NCI-H2171 treated with DMSO at 0.1 percent for 48 hours (cell line): ENCODE results near the gene MRPL20.
"Not testable (repeated sequence)": the region's sequence is repeated elsewhere in the genome, so short reads cannot be mapped to it uniquely, and the experiment has no call there.

Source experiments
- DNase-seq: peaks from one replicate; lab custom pipeline; 2025; lab: John Stamatoyannopoulos, UW

The MRPL20 gene

DNA sequence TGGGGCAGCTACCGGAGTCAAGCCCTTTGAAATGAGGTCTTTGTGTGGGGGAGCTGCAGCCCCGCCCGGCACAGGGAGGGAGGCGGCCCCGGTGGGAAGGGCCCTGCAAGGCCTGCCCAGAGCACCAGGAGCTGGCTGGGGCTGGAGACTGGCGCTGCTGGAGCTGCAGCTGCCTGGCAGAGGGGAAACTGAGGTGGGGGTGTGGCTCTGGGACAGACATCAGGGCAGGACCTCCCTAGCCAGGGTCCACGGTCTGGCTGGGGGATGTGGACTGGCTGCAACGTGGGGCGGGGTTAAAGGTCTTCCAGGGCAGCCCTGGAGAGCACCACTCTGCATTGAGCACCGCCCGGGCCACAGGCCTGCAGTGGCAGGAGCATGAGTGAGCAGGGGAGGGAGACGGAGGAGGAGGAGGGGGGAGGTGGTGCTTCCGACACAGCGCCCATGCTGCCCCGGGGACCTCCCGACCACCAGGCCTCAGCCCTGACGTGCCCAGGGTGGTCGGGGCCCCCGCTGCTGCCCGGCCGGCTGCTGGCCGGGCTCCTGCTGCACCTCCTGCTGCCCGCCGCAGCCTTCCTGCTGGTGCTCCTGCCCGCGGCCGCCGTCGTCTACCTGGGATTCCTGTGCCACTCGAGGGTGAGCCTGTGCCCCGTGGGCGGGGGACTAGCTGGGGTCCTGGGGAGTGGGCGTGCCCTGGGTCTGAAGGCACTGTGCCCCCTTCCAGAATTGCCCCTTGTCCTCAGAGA lies 18.8 kb upstream of the MRPL20 start:
- DNase-seq: no peak

DNA sequence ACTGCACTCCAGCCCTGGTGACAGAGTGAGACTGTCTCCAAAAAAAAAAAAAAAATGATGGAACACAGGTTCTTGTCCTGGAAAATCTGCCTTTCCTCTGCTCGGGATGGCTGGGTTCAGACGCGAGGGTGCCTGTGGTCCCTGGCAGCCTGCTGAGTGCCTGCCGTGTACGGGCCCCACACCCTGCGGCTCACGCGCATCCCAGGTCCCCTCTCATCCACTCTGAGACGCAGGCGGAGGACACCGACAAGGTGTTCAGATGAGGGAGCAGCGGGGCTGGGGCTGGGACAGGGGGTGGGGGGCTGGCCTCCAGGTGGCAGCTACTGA lies 18.3 kb upstream of the MRPL20 start:
- DNase-seq: no peak

DNA sequence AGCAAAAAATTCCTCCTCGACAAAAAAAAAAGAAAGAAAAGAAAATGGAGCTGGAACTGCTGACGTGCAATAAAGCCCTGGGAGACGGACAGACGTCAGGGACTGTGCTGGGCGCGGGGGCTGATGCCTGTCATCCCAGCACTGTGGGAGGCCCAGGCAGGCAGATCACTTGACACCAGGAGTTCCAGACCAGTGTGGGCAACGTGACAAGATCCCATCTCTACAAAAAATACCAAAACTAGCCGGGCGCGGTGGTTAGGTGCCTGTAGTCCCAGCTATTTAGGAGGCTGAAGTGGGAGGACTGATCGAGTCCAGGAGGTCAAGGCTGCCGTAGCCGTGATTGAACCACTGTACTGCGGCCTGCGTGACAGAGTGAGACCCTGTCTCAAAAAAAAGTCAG lies 17.6 kb upstream of the MRPL20 start:
- no peak for DNase-seq

DNA sequence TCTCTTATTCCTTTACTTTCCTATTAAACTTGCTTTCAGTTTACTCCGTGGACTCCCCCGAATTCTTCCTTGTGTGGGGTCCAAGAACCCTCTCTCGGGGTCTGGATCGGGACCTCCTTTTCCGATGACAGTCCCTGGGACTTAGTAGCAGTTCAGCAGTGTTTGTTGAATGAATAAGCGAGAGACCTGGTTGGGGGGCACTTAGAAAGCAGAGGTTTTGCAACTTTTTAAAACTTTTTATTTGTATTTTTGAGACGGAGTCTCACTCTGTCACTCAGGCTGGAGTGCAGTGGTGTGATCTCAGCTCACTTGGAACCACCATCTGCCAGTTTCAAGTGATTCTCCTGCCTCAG lies 16.1 kb upstream of the MRPL20 start:
- no peak for DNase-seq

GRCh38 chr1:1422465-1423244 lies 15.6 kb upstream of the MRPL20 start:
- DNase-seq: no peak

DNA sequence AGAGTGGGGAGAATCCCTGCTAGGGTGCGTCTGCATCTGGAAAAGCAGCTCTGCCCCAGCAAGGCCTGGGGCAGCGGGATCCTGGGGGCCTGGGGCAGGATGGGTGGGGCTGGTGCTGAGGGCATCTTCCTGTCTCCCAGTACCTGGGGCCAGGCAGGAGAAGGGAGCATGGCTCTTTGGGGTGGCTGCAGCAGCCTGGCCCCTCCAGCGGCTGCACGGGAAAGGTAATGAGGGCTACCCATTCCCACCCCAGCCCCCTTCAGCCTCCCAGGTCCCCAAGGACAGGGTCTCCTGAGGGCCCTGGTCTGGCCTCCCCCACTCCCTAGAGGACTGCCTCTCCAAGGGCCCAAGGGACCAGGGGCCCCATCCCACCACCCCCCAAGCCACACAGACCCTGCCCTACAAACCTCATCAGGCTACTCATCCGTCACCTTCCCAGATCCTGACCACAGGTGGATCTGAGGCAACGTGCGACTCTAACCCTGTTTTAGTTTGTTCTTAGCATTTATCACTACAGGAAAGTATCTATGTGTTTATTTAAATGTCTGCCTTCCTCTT lies 14.9 kb upstream of the MRPL20 start:
- no peak for DNase-seq

DNA sequence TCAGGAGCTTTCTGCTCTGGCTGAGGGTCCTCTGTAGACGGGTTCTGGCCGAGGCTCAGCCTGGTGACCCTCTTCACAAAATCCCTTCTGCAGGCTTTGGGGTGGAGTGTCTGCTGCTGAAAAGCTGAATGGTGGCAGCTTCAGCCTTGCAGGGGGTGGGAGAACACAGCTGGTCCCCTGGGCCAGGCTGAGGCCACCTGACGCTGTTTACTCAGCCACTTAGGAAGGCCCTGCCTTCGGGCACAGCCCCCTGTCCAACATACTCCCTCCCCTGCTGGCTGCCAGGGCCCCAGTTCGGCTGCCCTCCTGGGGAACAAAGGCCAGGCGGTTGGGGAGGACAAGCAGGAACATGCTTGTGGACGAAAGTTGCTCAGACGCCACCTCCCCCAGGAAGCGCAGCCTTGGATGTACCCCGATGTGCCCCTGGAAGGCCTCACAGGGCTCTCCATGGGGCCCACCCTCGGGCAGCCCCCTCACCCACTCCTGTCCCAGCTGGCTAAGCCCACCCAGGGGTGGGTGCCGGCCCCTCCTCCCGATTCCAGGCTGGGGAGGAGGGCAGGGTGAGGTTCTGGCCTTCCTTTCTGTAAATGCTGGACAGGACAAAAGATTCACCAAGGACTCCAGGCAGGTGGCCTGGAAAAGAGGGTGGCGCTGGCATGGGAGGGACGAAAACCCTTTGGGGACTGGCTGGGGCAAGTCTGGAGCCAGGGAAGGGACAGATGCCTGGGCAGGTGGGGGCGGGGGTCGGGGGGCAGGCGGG lies 14.2 kb upstream of the MRPL20 start, which contains the start of gene ANKRD65:
ANKRD65 (minus strand) TSS at position 130 of the 760 bp plus-strand sequence. CDS start 271 bp downstream, outside the sequence.
- peak; percentile 86 for DNase-seq

DNA sequence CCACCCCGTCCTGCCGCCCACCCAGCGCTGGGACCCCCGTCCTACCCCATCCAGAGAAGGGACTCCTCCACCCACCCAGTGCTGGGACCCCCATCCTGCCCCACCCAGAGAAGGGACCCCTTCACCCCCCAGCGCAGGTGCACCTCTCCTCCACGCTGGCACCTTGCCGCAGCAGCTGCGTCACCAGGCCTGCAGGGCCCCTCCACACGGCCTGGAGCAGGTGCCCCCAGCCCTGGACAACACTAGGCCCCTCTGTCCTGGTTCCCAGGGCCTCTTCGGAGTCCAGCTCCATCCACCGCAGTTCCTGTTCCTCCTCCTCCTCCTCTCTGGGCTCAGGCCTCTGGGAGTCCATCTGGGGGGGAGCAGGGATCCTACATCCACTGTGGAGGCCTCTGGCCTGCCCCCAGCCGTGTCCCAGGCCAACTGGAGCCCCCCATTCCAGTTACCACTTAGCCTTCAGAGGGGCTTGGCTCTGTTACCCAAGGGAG lies 13.6 kb upstream of the MRPL20 start:
- no peak for DNase-seq

GRCh38 chr1:1419813-1420653 lies 12.9 kb upstream of the MRPL20 start:
- DNase-seq: no peak

GRCh38 chr1:1419363-1419812 lies 12.3 kb upstream of the MRPL20 start:
- no peak for DNase-seq

DNA sequence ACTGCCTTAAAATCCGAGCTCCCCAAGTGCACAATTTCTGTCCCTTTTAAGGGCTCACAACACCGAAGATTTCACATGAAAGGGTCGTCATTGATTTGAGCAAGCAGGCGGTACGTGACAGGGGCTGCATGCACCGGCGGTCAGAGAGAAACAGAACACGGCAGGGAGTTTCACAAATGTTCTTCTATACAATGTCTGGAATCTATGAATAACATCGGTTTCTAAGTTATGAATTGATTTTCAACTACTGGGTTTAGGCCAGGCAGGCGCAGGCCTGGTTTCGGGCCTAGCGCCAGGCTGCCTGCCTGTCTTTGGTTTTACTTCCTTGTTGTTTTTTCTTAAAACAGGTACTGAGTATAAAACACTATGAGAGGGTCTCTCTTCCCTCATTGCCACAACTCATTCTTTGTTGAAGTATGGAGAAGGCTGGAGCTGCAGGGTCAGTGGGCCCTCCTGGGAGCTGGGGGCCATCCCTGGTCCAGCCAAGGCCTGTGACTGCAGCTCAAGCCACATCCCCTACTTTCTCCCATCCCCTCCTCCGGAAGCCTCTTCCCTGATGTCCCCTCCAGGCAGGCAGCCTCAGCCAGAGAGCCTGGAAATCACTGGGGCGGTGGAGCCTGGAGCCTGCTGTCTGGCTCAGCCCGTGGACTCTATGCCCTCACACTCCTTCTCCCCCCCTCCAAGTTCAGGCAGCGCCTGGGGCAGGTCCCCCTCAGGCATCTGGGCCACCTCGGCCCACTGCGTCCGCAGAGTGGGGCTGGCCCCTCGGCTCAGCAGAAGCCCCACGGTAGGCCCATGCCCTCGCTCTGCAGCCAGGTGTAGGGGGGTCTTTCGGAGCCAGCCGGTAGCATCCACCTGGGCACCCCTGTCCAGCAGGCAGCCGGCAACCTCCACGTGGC lies 11.6 kb upstream of the MRPL20 start:
- no peak for DNase-seq

DNA sequence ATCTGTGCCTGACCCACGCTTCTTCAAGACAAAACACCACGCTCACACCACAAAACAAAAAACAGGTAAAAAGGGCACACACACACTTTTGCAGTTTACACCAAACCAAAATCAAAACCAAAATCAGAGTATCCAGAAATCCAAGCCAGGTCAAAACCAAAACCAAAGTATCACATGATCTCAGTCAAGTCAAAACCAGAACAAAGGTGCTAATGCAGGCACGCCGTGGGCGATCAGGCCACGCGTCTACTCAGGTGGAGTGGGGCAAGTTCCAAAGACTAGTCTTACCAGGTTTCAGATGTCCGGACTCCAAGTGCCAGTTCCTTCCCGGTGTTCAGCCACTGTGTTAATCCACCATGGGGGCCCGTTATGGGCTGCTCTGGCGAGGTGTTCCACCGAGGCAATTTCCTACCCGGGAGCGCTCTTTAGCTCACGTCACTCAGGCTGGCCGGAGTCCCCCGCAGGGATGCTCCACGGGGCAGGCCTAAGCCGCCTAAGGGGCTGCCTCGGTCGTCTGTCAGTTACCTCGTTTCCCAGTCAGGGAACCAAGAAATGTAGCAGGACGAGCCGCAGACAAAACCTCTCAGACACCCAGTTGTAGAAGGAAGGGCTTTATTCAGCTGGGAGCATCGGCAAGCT lies 10.9 kb upstream of the MRPL20 start:
- DNase-seq: not testable (repeated sequence)

- DNase-seq: not testable (repeated sequence)
Measured at GRCh38 chr1:1417396-1417795, 10.3 kb upstream of the MRPL20 start.

GRCh38 chr1:1415751-1416150 lies 8.7 kb upstream of the MRPL20 start:
- no peak for DNase-seq

- not testable (repeated sequence) for DNase-seq
Measured at GRCh38 chr1:1412311-1412902, 5.3 kb upstream of the MRPL20 start.

DNA sequence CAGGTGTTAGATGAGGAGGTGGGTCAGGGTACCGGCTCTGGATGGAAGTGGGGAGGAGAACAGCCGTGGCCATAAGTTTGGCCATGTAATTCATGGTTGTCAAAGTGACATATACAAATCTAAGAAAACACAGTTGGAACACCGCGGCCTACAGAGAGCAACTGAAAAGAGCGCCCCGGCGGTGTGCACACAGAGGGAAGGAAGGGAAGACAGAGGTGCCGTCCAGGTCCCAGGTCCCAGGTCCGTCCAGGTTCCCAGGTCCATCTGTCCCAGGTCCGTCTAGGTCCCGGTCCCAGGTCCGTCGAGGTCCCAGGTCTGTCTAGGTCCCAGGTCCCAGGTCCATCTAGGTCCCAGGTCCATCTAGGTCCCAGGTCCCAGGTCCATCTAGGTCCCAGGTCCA lies 4.5 kb upstream of the MRPL20 start:
- DNase-seq: no peak

- DNase-seq: not testable (repeated sequence)
Measured at GRCh38 chr1:1410238-1410637, 3.1 kb upstream of the MRPL20 start.

DNA sequence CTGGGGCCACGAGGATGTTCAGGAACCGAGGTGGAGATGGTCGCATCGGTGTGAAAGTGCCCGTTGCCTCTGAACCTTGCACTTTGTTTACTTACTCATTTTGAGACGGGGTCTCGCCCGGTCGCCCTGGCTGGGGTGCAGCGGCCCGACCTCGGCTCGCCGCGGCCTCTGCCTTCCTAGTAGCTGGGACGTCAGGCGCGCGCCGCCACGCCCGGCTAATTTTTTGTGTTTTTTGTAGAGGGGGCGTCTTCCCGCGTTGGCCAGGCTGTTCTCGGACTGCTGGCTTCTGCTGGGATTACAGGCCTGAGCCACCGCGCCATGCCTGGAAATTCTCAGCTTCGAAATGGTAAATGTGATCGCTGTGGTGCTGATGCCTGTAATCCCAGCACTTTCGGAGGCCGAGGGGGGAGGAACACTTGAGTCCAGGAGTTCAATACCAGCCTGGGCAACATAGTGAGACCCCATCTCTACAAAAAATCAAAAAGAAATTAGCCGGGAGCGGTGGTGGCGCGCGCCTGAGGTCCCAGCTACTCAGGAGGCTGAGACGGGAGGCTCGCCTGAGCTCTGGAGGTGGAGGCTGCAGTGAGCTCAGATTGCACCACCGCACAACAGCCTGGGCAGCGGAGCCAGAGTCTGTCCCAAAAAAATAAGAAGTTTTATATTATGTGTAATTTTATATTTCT lies 684 bp upstream of the MRPL20 start:
- DNase-seq: no peak
